Epithelial cell of prostate (primary cell): ENCODE data around the gene KCTD18.

Experiments used
- DNase-seq: peaks from one replicate; pipeline ENCODE4 v3.0.0-alpha.2; 2011; ENCODE audit warnings: low read depth, low spot score
- H3K27ac ChIP-seq: fragments of 450-650 bp; 2 replicates; pipeline ENCODE4 v1.5.1; 2017; ENCODE audit warnings: mild to moderate bottlenecking

Gene KCTD18

GRCh38 chr2:200490001-200490400 is 19.9 kb downstream of the KCTD18 start:
- no peak for DNase-seq
- H3K27ac ChIP-seq: no peak overlapping the region

GRCh38 chr2:200488169-200488568 is 21.7 kb downstream of the KCTD18 start:
- no peak for DNase-seq
- no peak overlapping the region for H3K27ac ChIP-seq

- peak overlapping the region; percentile 45 for H3K27ac ChIP-seq
- DNase-seq: no peak
Observed at GRCh38 chr2:200486529-200486928, 23.3 kb downstream of the KCTD18 start.

GRCh38 chr2:200484934-200485333 is 24.9 kb downstream of the KCTD18 start:
- H3K27ac ChIP-seq: no peak overlapping the region
- DNase-seq: no peak

GRCh38 chr2:200483729-200484198 is 26.1 kb downstream of the KCTD18 start:
- peak; percentile 45 for DNase-seq
- H3K27ac ChIP-seq: no peak overlapping the region

GRCh38 chr2:200482194-200482593 is 27.7 kb downstream of the KCTD18 start:
- DNase-seq: no peak
- no peak overlapping the region for H3K27ac ChIP-seq

GRCh38 chr2:200479692-200480265 is 30.1 kb downstream of the KCTD18 start:
- peak overlapping the region; percentile 67 for H3K27ac ChIP-seq
- no peak for DNase-seq

- H3K27ac ChIP-seq: no peak overlapping the region
- no peak for DNase-seq
Observed at GRCh38 chr2:200477667-200478131, 32.2 kb downstream of the KCTD18 start.

- no peak for DNase-seq
- no peak overlapping the region for H3K27ac ChIP-seq
Observed at GRCh38 chr2:200476836-200477235, 33.0 kb downstream of the KCTD18 start.

GRCh38 chr2:200475795-200476194 is 34.1 kb downstream of the KCTD18 start:
- H3K27ac ChIP-seq: no peak overlapping the region
- DNase-seq: no peak

GRCh38 chr2:200472853-200473464 is 36.9 kb downstream of the KCTD18 start:
- H3K27ac ChIP-seq: no peak overlapping the region
- DNase-seq: no peak

- H3K27ac ChIP-seq: no peak overlapping the region
- no peak for DNase-seq
Observed at GRCh38 chr2:200471928-200472645, 37.8 kb downstream of the KCTD18 start.

- DNase-seq: no peak
- no peak overlapping the region for H3K27ac ChIP-seq
Observed at GRCh38 chr2:200471324-200471848, 38.5 kb downstream of the KCTD18 start.

GRCh38 chr2:200470230-200470629 is 39.6 kb downstream of the KCTD18 start:
- H3K27ac ChIP-seq: no peak overlapping the region
- no peak for DNase-seq

- DNase-seq: no peak
Observed at GRCh38 chr2:200469708-200470211, 40.1 kb downstream of the KCTD18 start.

GRCh38 chr2:200467806-200468681 is 41.8 kb downstream of the KCTD18 start:
- DNase-seq: no peak
- H3K27ac ChIP-seq: no peak overlapping the region

More at GRCh38 chr2:200469708-200470211, 40.1 kb downstream of the KCTD18 start:
- no peak overlapping the region for H3K27ac ChIP-seq

GRCh38 chr2:200466425-200467418 is 43.1 kb downstream of the KCTD18 start:
- H3K27ac ChIP-seq: no peak overlapping the region
- DNase-seq: no peak

- no peak for DNase-seq
- H3K27ac ChIP-seq: no peak overlapping the region
Observed at GRCh38 chr2:200463452-200463851, 46.4 kb downstream of the KCTD18 start.
